SK-N-MC (cell line): Measurements from ENCODE around the gene ESPN.

Experiments
- EZH2 ChIP-seq: fragments of 200-600 bp; sonication (generic); IDR thresholded peaks from one replicate; pipeline ENCODE4 v1.6.1; 2017; ENCODE audit warnings: antibody characterized with exemption
- POLR2AphosphoS5 ChIP-seq: IDR thresholded peaks from 2 replicates; pipeline ENCODE4 v1.6.1; 2012; ENCODE audit warnings: mild to moderate bottlenecking, low read depth, low read length, borderline replicate concordance

DNA sequence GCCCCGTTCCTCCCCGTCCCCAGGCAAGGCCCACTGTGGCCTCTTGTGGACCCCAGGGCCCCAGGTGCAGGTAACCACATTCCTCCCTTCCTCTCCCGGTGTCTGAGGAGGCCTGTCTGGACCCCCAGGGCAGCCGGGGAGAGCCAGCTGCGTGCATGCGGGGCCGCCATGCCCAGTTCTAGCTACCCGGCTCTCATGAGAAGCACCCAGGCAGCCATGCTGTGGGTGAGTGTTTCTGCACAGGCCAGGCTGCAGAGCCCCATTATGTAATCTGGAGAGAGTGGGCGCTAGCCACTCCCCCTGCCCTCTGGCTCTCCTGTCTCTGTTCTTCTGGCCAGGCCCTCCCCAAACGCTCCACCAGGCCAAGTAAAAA is 85.3 kb downstream of the ESPN start:
- no peak for TF ChIP-seq EZH2
- no peak for TF ChIP-seq POLR2AphosphoS5
